DLD1 (cell line): ENCODE results near the gene ZBTB7C.

Source experiments
- in situ Hi-C: cut with HindIII; loops from 2 replicates; pipeline ENCODE4 v1.10.0; 2017; ENCODE audit warnings: low sequenced_read_pairs

ZBTB7C gene

GRCh38 chr18:48133671-48134251 lies 275.4 kb downstream of the ZBTB7C start:
- in situ Hi-C loops = no loop called here

- in situ Hi-C loops = no loop called here
These were observed 276.2 kb downstream of the ZBTB7C start for GRCh38 chr18:48132797-48133655.

GRCh38 chr18:48131042-48131441 lies 278.1 kb downstream of the ZBTB7C start:
- in situ Hi-C loops = no loop called here

- in situ Hi-C loops = no loop called here
These were observed 279.5 kb downstream of the ZBTB7C start for GRCh38 chr18:48129621-48130082.

DNA sequence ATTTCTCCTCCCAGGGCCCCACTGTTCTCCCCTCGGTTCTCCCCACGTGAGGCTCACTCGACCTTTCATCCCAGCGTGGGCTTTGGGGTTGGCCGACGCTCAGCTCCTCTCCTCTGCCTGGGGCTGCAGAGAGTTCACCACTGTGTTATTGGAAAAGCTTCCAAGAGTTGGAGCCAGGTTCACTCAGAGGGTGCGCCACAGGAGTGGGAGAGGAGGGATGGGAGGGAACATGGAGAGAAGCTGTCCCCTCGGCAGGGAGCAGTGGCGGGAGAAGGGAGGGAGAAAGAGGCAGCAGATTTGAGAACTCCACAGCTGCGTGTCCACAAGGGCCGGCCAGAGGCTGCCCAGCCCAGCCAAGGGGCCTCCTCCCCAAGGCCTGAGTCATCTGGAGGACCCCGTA lies 281.6 kb downstream of the ZBTB7C start:
- in situ Hi-C loops = no loop called here

- in situ Hi-C loops = no loop called here
These were observed 282.9 kb downstream of the ZBTB7C start for GRCh38 chr18:48126240-48126639.

DNA sequence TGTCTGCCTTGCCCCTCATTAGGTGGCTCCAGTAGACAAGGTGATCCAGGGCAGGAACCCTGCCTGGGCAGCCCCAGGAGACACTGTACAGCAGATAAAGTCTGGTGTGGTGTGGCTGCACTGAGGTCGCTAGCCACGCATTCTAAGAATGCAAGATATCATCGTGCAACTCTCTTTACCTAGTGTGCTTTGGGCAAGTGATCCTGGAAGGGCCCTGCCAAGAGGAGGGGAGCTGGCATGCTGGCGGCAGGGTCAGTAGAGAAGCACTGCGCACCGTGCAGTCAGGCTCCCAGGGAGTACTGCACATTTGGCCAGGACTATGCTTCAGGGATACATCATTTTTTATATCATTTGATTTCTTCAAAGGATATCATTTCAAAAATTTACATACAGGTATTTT lies 283.5 kb downstream of the ZBTB7C start:
- in situ Hi-C loops = no loop called here

GRCh38 chr18:48124857-48125626 lies 284.1 kb downstream of the ZBTB7C start:
- in situ Hi-C loops = no loop called here

DNA sequence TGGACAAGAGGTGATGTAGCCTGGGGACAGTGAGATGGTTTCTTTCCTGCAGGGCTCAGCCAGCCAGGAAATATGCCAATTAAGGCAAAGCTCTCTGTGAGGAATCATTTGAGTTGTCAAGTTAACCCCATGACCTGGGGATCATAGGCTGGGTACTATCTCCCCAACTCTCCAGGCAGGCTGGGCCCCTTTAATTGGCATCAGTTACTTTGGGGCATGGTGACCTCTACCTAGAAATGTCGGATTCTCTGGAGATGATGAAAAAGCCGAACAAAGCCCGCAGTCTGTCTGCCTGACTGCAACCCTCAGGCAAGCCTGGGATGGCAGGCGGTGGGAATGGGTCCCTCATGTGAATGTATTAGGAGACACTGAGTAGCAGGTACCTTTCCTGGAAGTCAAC lies 285.2 kb downstream of the ZBTB7C start:
- in situ Hi-C loops = no loop called here

- in situ Hi-C loops = no loop called here
These were observed 285.9 kb downstream of the ZBTB7C start for GRCh38 chr18:48123324-48123723.

DNA sequence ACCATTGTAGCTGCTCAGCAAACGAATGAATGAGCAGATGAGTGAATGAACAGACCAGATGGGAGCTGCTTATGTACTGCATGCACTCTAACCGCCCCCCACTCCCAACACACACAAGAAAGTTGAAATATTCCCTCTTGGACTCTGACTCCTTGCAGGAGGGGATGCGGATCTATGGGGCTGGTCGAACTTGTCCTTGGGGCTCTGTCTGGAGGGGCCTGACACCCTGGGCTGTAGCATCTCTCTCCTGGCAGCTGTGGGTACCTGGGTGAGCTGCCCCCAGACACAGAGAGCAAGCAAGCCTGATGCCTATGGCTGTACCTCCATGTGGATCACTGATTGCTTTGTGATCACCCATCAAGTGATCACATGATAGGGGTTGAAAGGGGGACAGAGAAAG lies 286.4 kb downstream of the ZBTB7C start:
- in situ Hi-C loops = no loop called here

GRCh38 chr18:48122376-48122775 lies 286.8 kb downstream of the ZBTB7C start:
- in situ Hi-C loops = no loop called here

- in situ Hi-C loops = no loop called here
These were observed 287.4 kb downstream of the ZBTB7C start for GRCh38 chr18:48121752-48122151.

GRCh38 chr18:48119204-48119603 lies 290.0 kb downstream of the ZBTB7C start:
- in situ Hi-C loops = no loop called here

GRCh38 chr18:48116873-48117630 lies 292.1 kb downstream of the ZBTB7C start:
- in situ Hi-C loops = no loop called here

- in situ Hi-C loops = no loop called here
These were observed 293.2 kb downstream of the ZBTB7C start for GRCh38 chr18:48116017-48116416.

DNA sequence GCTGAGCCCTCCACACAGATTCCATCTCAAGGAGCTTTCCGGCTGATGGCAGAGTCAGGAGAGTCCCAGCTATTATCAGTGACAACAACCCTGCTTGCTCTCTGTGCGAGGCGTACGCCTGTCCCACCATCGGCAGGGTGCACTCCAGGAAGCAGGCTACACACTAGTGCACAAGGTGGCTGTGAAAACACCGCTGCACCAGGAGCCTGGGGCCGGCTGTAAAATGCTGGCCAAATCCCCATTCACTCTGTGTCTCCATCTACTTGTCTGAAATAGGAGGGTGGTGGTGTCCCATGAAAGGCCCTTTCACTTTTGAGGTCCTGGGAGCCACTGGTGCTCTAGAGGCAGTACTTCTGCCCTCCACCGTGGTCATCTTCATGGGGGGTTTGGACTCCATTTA lies 295.5 kb downstream of the ZBTB7C start:
- in situ Hi-C loops = no loop called here

GRCh38 chr18:48111587-48111986 lies 297.6 kb downstream of the ZBTB7C start:
- in situ Hi-C loops = no loop called here

GRCh38 chr18:48110797-48111196 lies 298.4 kb downstream of the ZBTB7C start:
- in situ Hi-C loops = no loop called here

GRCh38 chr18:48109961-48110493 lies 299.2 kb downstream of the ZBTB7C start:
- in situ Hi-C loops = no loop called here

GRCh38 chr18:48108136-48108535 lies 301.0 kb downstream of the ZBTB7C start:
- in situ Hi-C loops = no loop called here
